ENCODE measurements around the gene GNG2. TPM values are rescaled to one million over a fixed set of nuclear protein-coding genes. Genes with fewer than 3 reads are reported as not detected.

Gene GNG2
- total and polyA plus RNA-seq, 3 experiments from 2014 or later = 106 to 218 (median 112) TPM

GRCh38 chr14:51856792-51857296, 3.6 kb upstream of the GNG2 start:
- Histone ChIP-seq H3K9me3 (ENCODE audit: low read length) (no peaks in the 10 kb centered on the region), H3K4me3 (ENCODE audit: low read length) (no peak overlapping the region), H3K27ac (ENCODE audit: low read depth, low read length) (no peak overlapping the region), H3K27me3 (ENCODE audit: insufficient read depth, low read length, poor library complexity, severe bottlenecking) (no peaks in the 10 kb centered on the region), H3K4me1 (ENCODE audit: insufficient read depth, low read length) (peaks cover 43% of the 10 kb centered on the region), H3K36me3 (ENCODE audit: insufficient read depth, low read length) (no peaks in the 10 kb centered on the region)
- Mint-ChIP-seq H3K36me3 (peaks cover 0 to 13% (median 6%) of the 10 kb centered on the region in 3 donors), H3K4me3 (peak overlapping the region in 1 of 7 donors; percentile 63), H3K27me3 (peaks cover 0 to 3% of the 10 kb centered on the region in 2 donors), H3K9me3 (no peaks in the 10 kb centered on the region), H3K27ac (peak overlapping the region in 4 of 8 donors; percentile 40 to 68 (median 49)), H3K4me1 (peaks cover 55 to 69% (median 56%) of the 10 kb centered on the region in 3 donors)
- CTCF ChIA-PET = interaction anchor here (1.3 kb wide), 1 partner anchor 10 kb away, joined by 5 read pairs; no protein-coding TSS in a partner anchor
- no peak for DNase-seq
- POLR2A ChIA-PET = no interaction called here

GRCh38 chr14:51859131-51859530, 1.3 kb upstream of the GNG2 start:
- peaks cover 49% of the 10 kb centered on the region for H3K4me1 ChIP-seq (ENCODE audit: insufficient read depth, low read length)
- no peaks in the 10 kb centered on the region for H3K9me3 ChIP-seq (ENCODE audit: low read length)
- H3K4me3 ChIP-seq (ENCODE audit: low read length) = no peak overlapping the region
- no peaks in the 10 kb centered on the region for H3K36me3 ChIP-seq (ENCODE audit: insufficient read depth, low read length)
- H3K27ac Mint-ChIP-seq = peak overlapping the region; percentile 83 to 99 (median 96)
- peaks cover 0 to 3% of the 10 kb centered on the region in 2 donors for H3K27me3 Mint-ChIP-seq
- H3K36me3 Mint-ChIP-seq = peaks cover 0 to 24% (median 6%) of the 10 kb centered on the region in 3 donors
- no peak for DNase-seq
- H3K27me3 ChIP-seq (ENCODE audit: insufficient read depth, low read length, poor library complexity, severe bottlenecking) = no peaks in the 10 kb centered on the region
- CTCF ChIA-PET = interaction anchor here (2.0 kb wide), 1 partner anchor 25 kb away, joined by 5 read pairs; no protein-coding TSS in a partner anchor
- POLR2A ChIA-PET = no interaction called here
- peaks cover 49 to 58% (median 53%) of the 10 kb centered on the region in 3 donors for H3K4me1 Mint-ChIP-seq
- no peak overlapping the region for H3K27ac ChIP-seq (ENCODE audit: low read depth, low read length)
- peak overlapping the region in 2 of 7 donors; percentile 15 to 93 for H3K4me3 Mint-ChIP-seq
- no peaks in the 10 kb centered on the region for H3K9me3 Mint-ChIP-seq

- Histone ChIP-seq H3K4me1 (ENCODE audit: insufficient read depth, low read length) (peaks cover 65% of the 10 kb centered on the region), H3K27me3 (ENCODE audit: insufficient read depth, low read length, poor library complexity, severe bottlenecking) (no peaks in the 10 kb centered on the region)
These were observed 550 bp downstream of the GNG2 start for GRCh38 chr14:51860825-51861499.

GRCh38 chr14:51862176-51862796, 1.9 kb downstream of the GNG2 start:
- Histone ChIP-seq H3K27ac (ENCODE audit: low read depth, low read length) (peak overlapping the region; percentile 93), H3K4me1 (ENCODE audit: insufficient read depth, low read length) (peaks cover 74% of the 10 kb centered on the region), H3K4me3 (ENCODE audit: low read length) (peak overlapping the region; percentile 98), H3K27me3 (ENCODE audit: insufficient read depth, low read length, poor library complexity, severe bottlenecking) (no peaks in the 10 kb centered on the region), H3K36me3 (ENCODE audit: insufficient read depth, low read length) (no peaks in the 10 kb centered on the region), H3K9me3 (ENCODE audit: low read length) (no peaks in the 10 kb centered on the region)
- no peak for DNase-seq
- peak overlapping the region; percentile 93 to 99 (median 96) for H3K27ac Mint-ChIP-seq
- H3K36me3 Mint-ChIP-seq = peaks cover 0 to 25% (median 6%) of the 10 kb centered on the region in 3 donors
- H3K4me3 Mint-ChIP-seq = peak overlapping the region; percentile 93 to 99 (median 98)
- ChIA-PET POLR2A (interaction anchor here (1.0 to 3.6 kb wide), 3 partner anchors 12 to 38 kb away, joined by 5 to 60 read pairs (median 9); no protein-coding TSS in a partner anchor), CTCF (interaction anchor here (1.1 to 2.7 kb wide), 5 partner anchors 16 to 117 kb away, joined by 3 to 31 read pairs (median 5); no protein-coding TSS in a partner anchor)
- H3K27me3 Mint-ChIP-seq = peaks cover 0 to 1% of the 10 kb centered on the region in 2 donors
- peaks cover 32 to 49% (median 46%) of the 10 kb centered on the region in 3 donors for H3K4me1 Mint-ChIP-seq
- no peaks in the 10 kb centered on the region for H3K9me3 Mint-ChIP-seq

More at GRCh38 chr14:51860825-51861499, 550 bp downstream of the GNG2 start:
- Histone ChIP-seq H3K27ac (ENCODE audit: low read depth, low read length) (peak overlapping the region; percentile 93), H3K36me3 (ENCODE audit: insufficient read depth, low read length) (no peaks in the 10 kb centered on the region), H3K4me3 (ENCODE audit: low read length) (peak overlapping the region; percentile 98), H3K9me3 (ENCODE audit: low read length) (no peaks in the 10 kb centered on the region)
- Mint-ChIP-seq H3K27me3 (peaks cover 0 to 1% of the 10 kb centered on the region in 2 donors), H3K36me3 (peaks cover 0 to 25% (median 6%) of the 10 kb centered on the region in 3 donors), H3K27ac (peak overlapping the region; percentile 93 to 99 (median 96)), H3K9me3 (no peaks in the 10 kb centered on the region), H3K4me3 (peak overlapping the region; percentile 93 to 99 (median 98)), H3K4me1 (peaks cover 38 to 56% (median 55%) of the 10 kb centered on the region in 3 donors)
- ChIA-PET POLR2A (interaction anchor here (0.6 to 3.6 kb wide), 11 partner anchors 8 to 1798 kb away, joined by 3 to 60 read pairs (median 4); no protein-coding TSS in a partner anchor), CTCF (interaction anchor here (1.0 to 2.7 kb wide), 9 partner anchors 8 to 147 kb away, joined by 3 to 31 read pairs (median 5); no protein-coding TSS in a partner anchor)
- DNase-seq = no peak

- Histone ChIP-seq H3K4me3 (ENCODE audit: low read length) (peak overlapping the region; percentile 98), H3K36me3 (ENCODE audit: insufficient read depth, low read length) (no peaks in the 10 kb centered on the region), H3K27ac (ENCODE audit: low read depth, low read length) (peak overlapping the region; percentile 93), H3K27me3 (ENCODE audit: insufficient read depth, low read length, poor library complexity, severe bottlenecking) (no peaks in the 10 kb centered on the region), H3K9me3 (ENCODE audit: low read length) (no peaks in the 10 kb centered on the region), H3K4me1 (ENCODE audit: insufficient read depth, low read length) (peaks cover 74% of the 10 kb centered on the region)
- H3K27me3 Mint-ChIP-seq = peaks cover 0 to 1% of the 10 kb centered on the region in 2 donors
- peak overlapping the region; percentile 93 to 99 (median 98) for H3K4me3 Mint-ChIP-seq
- CTCF ChIA-PET = interaction anchor here (1.1 to 2.2 kb wide), 2 partner anchors 16 to 83 kb away, joined by 4 to 6 read pairs; no protein-coding TSS in a partner anchor
- no peak for DNase-seq
- peaks cover 0 to 25% (median 6%) of the 10 kb centered on the region in 3 donors for H3K36me3 Mint-ChIP-seq
- POLR2A ChIA-PET = interaction anchor here (3.6 kb wide), 1 partner anchor 16 kb away, joined by 60 read pairs; no protein-coding TSS in a partner anchor
- peak overlapping the region; percentile 93 to 99 (median 96) for H3K27ac Mint-ChIP-seq
- peaks cover 26 to 44% (median 41%) of the 10 kb centered on the region in 3 donors for H3K4me1 Mint-ChIP-seq
- no peaks in the 10 kb centered on the region for H3K9me3 Mint-ChIP-seq
These were observed 2.4 kb downstream of the GNG2 start for GRCh38 chr14:51862860-51863259.

- Histone ChIP-seq H3K4me1 (ENCODE audit: insufficient read depth, low read length) (peaks cover 80% of the 10 kb centered on the region), H3K36me3 (ENCODE audit: insufficient read depth, low read length) (no peaks in the 10 kb centered on the region), H3K27me3 (ENCODE audit: insufficient read depth, low read length, poor library complexity, severe bottlenecking) (no peaks in the 10 kb centered on the region), H3K27ac (ENCODE audit: low read depth, low read length) (peak overlapping the region; percentile 28), H3K9me3 (ENCODE audit: low read length) (no peaks in the 10 kb centered on the region), H3K4me3 (ENCODE audit: low read length) (peak overlapping the region; percentile 4)
- DNase-seq = peak in 4 of 5 donors; percentile 32 to 64 (median 48)
- Mint-ChIP-seq H3K36me3 (peaks cover 0 to 17% (median 0%) of the 10 kb centered on the region in 3 donors), H3K4me1 (peaks cover under 1 to 33% (median 15%) of the 10 kb centered on the region in 3 donors), H3K4me3 (peak overlapping the region in 1 of 7 donors; percentile 8), H3K9me3 (no peaks in the 10 kb centered on the region), H3K27me3 (no peaks in the 10 kb centered on the region), H3K27ac (no peak overlapping the region)
- ChIA-PET POLR2A (interaction anchor here (0.5 kb wide), 1 partner anchor 1115 kb away, joined by 6 read pairs; no protein-coding TSS in a partner anchor), CTCF (interaction anchor here (1.6 kb wide), 1 partner anchor 112 kb away, joined by 4 read pairs; no protein-coding TSS in a partner anchor)
These were observed 5.7 kb downstream of the GNG2 start for GRCh38 chr14:51865953-51866747.

GRCh38 chr14:51867741-51868140, 7.3 kb downstream of the GNG2 start:
- ChIA-PET POLR2A (interaction anchor here (1.3 kb wide), 1 partner anchor 21 kb away, joined by 8 read pairs; no protein-coding TSS in a partner anchor), CTCF (interaction anchor here (1.1 to 2.4 kb wide), 2 partner anchors 21 to 33 kb away, joined by 3 to 7 read pairs; no protein-coding TSS in a partner anchor)
- no peaks in the 10 kb centered on the region for H3K27me3 ChIP-seq (ENCODE audit: insufficient read depth, low read length, poor library complexity, severe bottlenecking)
- Mint-ChIP-seq H3K4me1 (peaks cover 17 to 45% (median 28%) of the 10 kb centered on the region in 3 donors), H3K27me3 (no peaks in the 10 kb centered on the region), H3K27ac (no peak overlapping the region), H3K36me3 (peaks cover 0 to 8% (median 0%) of the 10 kb centered on the region in 3 donors), H3K4me3 (no peak overlapping the region), H3K9me3 (no peaks in the 10 kb centered on the region)
- peak in 1 of 5 donors; percentile 48 for DNase-seq
- H3K9me3 ChIP-seq (ENCODE audit: low read length) = no peaks in the 10 kb centered on the region
- H3K4me3 ChIP-seq (ENCODE audit: low read length) = peak overlapping the region; percentile 30
- no peak overlapping the region for H3K27ac ChIP-seq (ENCODE audit: low read depth, low read length)
- H3K36me3 ChIP-seq (ENCODE audit: insufficient read depth, low read length) = no peaks in the 10 kb centered on the region
- peaks cover 91% of the 10 kb centered on the region for H3K4me1 ChIP-seq (ENCODE audit: insufficient read depth, low read length)
